ENCODE data around the gene IRF8. TPM values are rescaled to one million over a fixed set of nuclear protein-coding genes. Genes with fewer than 3 reads are reported as not detected.

The IRF8 gene
- total RNA-seq, 1 experiment from 2014 or later = 5.0 TPM

GRCh38 chr16:85927959-85928358 lies 29.0 kb downstream of the IRF8 start:
- CTCF ChIA-PET = no interaction called here
- TF ChIP-seq CTCF (IDR thresholded peaks at IDR 0.05; ENCODE audit: unreplicated experiment) = no peak
- no peaks in the 10 kb centered on the region for H3K27me3 Mint-ChIP-seq (ENCODE audit: unreplicated experiment)
- no TSS peak for BruUV-seq (replicated peaks)
- H3K27ac Mint-ChIP-seq (ENCODE audit: unreplicated experiment) = no peak overlapping the region
- no peaks in the 10 kb centered on the region for H3K9me3 Mint-ChIP-seq (ENCODE audit: low read depth, unreplicated experiment)
- peaks cover 16% of the 10 kb centered on the region for H3K4me1 Mint-ChIP-seq (ENCODE audit: low read depth, unreplicated experiment)
- H3K36me3 Mint-ChIP-seq (ENCODE audit: insufficient read depth, unreplicated experiment) = peaks cover 10% of the 10 kb centered on the region
- intact Hi-C loops (cut with micrococcal nuclease; ENCODE audit: unreplicated experiment) = no loop called here
- no peak overlapping the region for H3K4me3 Mint-ChIP-seq (ENCODE audit: low read depth, unreplicated experiment)
- no peak for DNase-seq

GRCh38 chr16:85928401-85928820 lies 29.4 kb downstream of the IRF8 start:
- Mint-ChIP-seq H3K4me3 (ENCODE audit: low read depth, unreplicated experiment) (no peak overlapping the region), H3K27ac (ENCODE audit: unreplicated experiment) (no peak overlapping the region), H3K27me3 (ENCODE audit: unreplicated experiment) (peaks cover 2% of the 10 kb centered on the region)

GRCh38 chr16:85929259-85929721 lies 30.3 kb downstream of the IRF8 start:
- no peaks in the 10 kb centered on the region for H3K9me3 Mint-ChIP-seq (ENCODE audit: low read depth, unreplicated experiment)
- intact Hi-C loops (cut with micrococcal nuclease; ENCODE audit: unreplicated experiment) = no loop called here
- DNase-seq = peak; percentile 70
- H3K36me3 Mint-ChIP-seq (ENCODE audit: insufficient read depth, unreplicated experiment) = peaks cover 10% of the 10 kb centered on the region
- no TSS peak for BruUV-seq (replicated peaks)
- peaks cover 16% of the 10 kb centered on the region for H3K4me1 Mint-ChIP-seq (ENCODE audit: low read depth, unreplicated experiment)
- no peak overlapping the region for H3K4me3 Mint-ChIP-seq (ENCODE audit: low read depth, unreplicated experiment)
- peak overlapping the region; percentile 32 for H3K27ac Mint-ChIP-seq (ENCODE audit: unreplicated experiment)
- peaks cover 11% of the 10 kb centered on the region for H3K27me3 Mint-ChIP-seq (ENCODE audit: unreplicated experiment)
- no peak for TF ChIP-seq CTCF (IDR thresholded peaks at IDR 0.05; ENCODE audit: unreplicated experiment)
- CTCF ChIA-PET = interaction anchor here (0.8 to 2.0 kb wide), 4 partner anchors 11 to 58 kb away, joined by 3 to 8 read pairs (median 4); no protein-coding TSS in a partner anchor

More at GRCh38 chr16:85928401-85928820, 29.4 kb downstream of the IRF8 start:
- H3K4me1 Mint-ChIP-seq (ENCODE audit: low read depth, unreplicated experiment) = peaks cover 16% of the 10 kb centered on the region
- no peak for DNase-seq
- H3K36me3 Mint-ChIP-seq (ENCODE audit: insufficient read depth, unreplicated experiment) = peaks cover 10% of the 10 kb centered on the region
- BruUV-seq (replicated peaks) = no TSS peak
- TF ChIP-seq CTCF (IDR thresholded peaks at IDR 0.05; ENCODE audit: unreplicated experiment) = no peak
- CTCF ChIA-PET = interaction anchor here (1.5 kb wide), 1 partner anchor 12 kb away, joined by 6 read pairs; no protein-coding TSS in a partner anchor
- H3K9me3 Mint-ChIP-seq (ENCODE audit: low read depth, unreplicated experiment) = no peaks in the 10 kb centered on the region
- intact Hi-C loops (cut with micrococcal nuclease; ENCODE audit: unreplicated experiment) = no loop called here

- no peak for TF ChIP-seq CTCF (IDR thresholded peaks at IDR 0.05; ENCODE audit: unreplicated experiment)
- intact Hi-C loops (cut with micrococcal nuclease; ENCODE audit: unreplicated experiment) = no loop called here
- CTCF ChIA-PET = interaction anchor here (2.0 kb wide), 1 partner anchor 10 kb away, joined by 8 read pairs; no protein-coding TSS in a partner anchor
- no TSS peak for BruUV-seq (replicated peaks)
- peak overlapping the region; percentile 32 for H3K27ac Mint-ChIP-seq (ENCODE audit: unreplicated experiment)
- no peak overlapping the region for H3K4me3 Mint-ChIP-seq (ENCODE audit: low read depth, unreplicated experiment)
- H3K36me3 Mint-ChIP-seq (ENCODE audit: insufficient read depth, unreplicated experiment) = peaks cover 10% of the 10 kb centered on the region
- H3K4me1 Mint-ChIP-seq (ENCODE audit: low read depth, unreplicated experiment) = peaks cover 16% of the 10 kb centered on the region
- H3K27me3 Mint-ChIP-seq (ENCODE audit: unreplicated experiment) = peaks cover 21% of the 10 kb centered on the region
- H3K9me3 Mint-ChIP-seq (ENCODE audit: low read depth, unreplicated experiment) = no peaks in the 10 kb centered on the region
- DNase-seq = no peak
These were observed 31.3 kb downstream of the IRF8 start for GRCh38 chr16:85930301-85930700.

Measured in Calu3 (cell line).